Endothelial cell of umbilical vein (primary cell): ENCODE data around the gene PPIL1. TPM values are rescaled to one million over a fixed set of nuclear protein-coding genes. Genes with fewer than 3 reads are reported as not detected.
"Not testable (repeated sequence)": the region's sequence is repeated elsewhere in the genome, so short reads cannot be mapped to it uniquely, and the experiment has no call there.

Source experiments
- BruUV-seq: library from RNA; stranded (reverse); fragments of 400-500 nt; replicated peaks from 2 replicates; lab custom pipeline; 2021; lab: Mats Ljungman, UMichigan
- CTCF ChIA-PET: fragments of 300-600, 350-600 bp; sonication (Branson Sonifier 250); formaldehyde crosslinking; loops from one replicate; lab custom pipeline; 2021; ENCODE audit warnings: antibody characterized with exemption, inconsistent platforms; lab: Charles Lee
- POLR2A ChIA-PET: fragments of 300-600, 350-600 bp; sonication (Branson Sonifier 250); formaldehyde crosslinking; loops from one replicate; lab custom pipeline; 2021; ENCODE audit warnings: antibody characterized with exemption, inconsistent platforms; lab: Charles Lee
- DNase-seq: peaks from one replicate; pipeline ENCODE4 v3.0.0-alpha.2; 2011; ENCODE audit warnings: low read depth, low spot score
- FAIRE-seq: peaks from 2 replicates; lab custom pipeline; 2011; peaks lifted over from hg19 to GRCh38; lab: Jason Lieb, UNC
- H2AFZ ChIP-seq: 2 replicates; pipeline ENCODE4 v1.6.0; 2012; ENCODE audit warnings: low read depth, low read length, control low read depth, inconsistent platforms
- H3K27ac ChIP-seq: 2 replicates; pipeline ENCODE4 v1.5.1; 2011; ENCODE audit warnings: low read depth, mild to moderate bottlenecking, control low read depth, low read length, moderate library complexity; ENCODE audit not compliant: insufficient read depth
- H3K27me3 ChIP-seq, 2 experiments: 2 replicates each; pipeline versions ENCODE4 v1.6.0 to v1.6.1; 2011; ENCODE audit warnings: low read length in 2 of 2, mixed read lengths in 1 of 2; ENCODE audit not compliant: control insufficient read depth in 2 of 2, insufficient read depth in 2 of 2
- H3K36me3 ChIP-seq, 2 experiments: 2 replicates in 1 of 2; 3 replicates in 1 of 2; pipeline ENCODE4 v1.5.1; 2011; ENCODE audit warnings: low read length in 2 of 2, mild to moderate bottlenecking in 1 of 2, moderate library complexity in 1 of 2; ENCODE audit not compliant: control insufficient read depth in 2 of 2, insufficient read depth in 2 of 2; ENCODE audit errors: extremely low read depth in 1 of 2
- H3K4me1 ChIP-seq: 3 replicates; pipeline ENCODE4 v1.5.1; 2011; ENCODE audit warnings: mild to moderate bottlenecking, low read length; ENCODE audit not compliant: control insufficient read depth, insufficient read depth; ENCODE audit errors: extremely low read depth
- H3K4me2 ChIP-seq: 2 replicates; pipeline ENCODE4 v1.6.1; 2011; ENCODE audit warnings: low read length, control low read depth, mixed read lengths; ENCODE audit not compliant: insufficient read depth
- H3K4me3 ChIP-seq, 3 experiments: fragments of 200-600 bp in 1 of 3; sonication (generic), shearing (Covaris generic) in 1 of 3; replicated peaks in 1 of 3; 2 replicates each; pipeline ENCODE4 v1.5.1; 2011 to 2016; ENCODE audit warnings: control low read depth in 3 of 3, low read length in 3 of 3, mild to moderate bottlenecking in 2 of 3, inconsistent platforms in 1 of 3, low read depth in 1 of 3, moderate library complexity in 1 of 3; ENCODE audit not compliant: insufficient read depth in 1 of 3
- H3K79me2 ChIP-seq: 2 replicates; pipeline ENCODE4 v1.6.0; 2012; ENCODE audit warnings: low read length, inconsistent platforms; ENCODE audit not compliant: control insufficient read depth, insufficient read depth
- H3K9ac ChIP-seq: replicated peaks from 2 replicates; pipeline ENCODE3; 2011; ENCODE audit warnings: low read length, control low read depth; ENCODE audit not compliant: insufficient read depth; ENCODE audit errors: extremely low read depth
- H3K9me1 ChIP-seq: replicated peaks from 3 replicates; pipeline ENCODE4 v1.6.0; 2011; ENCODE audit warnings: mild to moderate bottlenecking, low read length; ENCODE audit not compliant: control insufficient read depth, insufficient read depth; ENCODE audit errors: extremely low read depth
- H3K9me3 ChIP-seq: replicated peaks from 2 replicates; pipeline ENCODE4 v1.5.1; 2012; ENCODE audit warnings: low read length, inconsistent platforms; ENCODE audit not compliant: control insufficient read depth, insufficient read depth
- H4K20me1 ChIP-seq: replicated peaks from 2 replicates; pipeline ENCODE3; 2011; ENCODE audit warnings: mild to moderate bottlenecking, low read length; ENCODE audit not compliant: control insufficient read depth, insufficient read depth; ENCODE audit errors: extremely low read depth
- EZH2 ChIP-seq: IDR thresholded peaks from 2 replicates; pipeline ENCODE4 v1.6.1; 2012; ENCODE audit warnings: borderline replicate concordance, low read depth, mild to moderate bottlenecking, moderate library complexity, low read length, inconsistent platforms; ENCODE audit not compliant: severe bottlenecking
- FOS ChIP-seq: IDR thresholded peaks from 2 replicates; pipeline ENCODE4 v1.6.1; 2011; ENCODE audit warnings: mild to moderate bottlenecking, low read length, moderate library complexity, borderline replicate concordance; ENCODE audit not compliant: insufficient read depth
- GATA2 ChIP-seq: IDR thresholded peaks from 2 replicates; pipeline ENCODE4 v1.7.0; 2011; ENCODE audit warnings: low read depth, mild to moderate bottlenecking, moderate library complexity, mixed read lengths, low read length; ENCODE audit not compliant: insufficient read length, insufficient read depth
- JUN ChIP-seq: IDR thresholded peaks from 2 replicates; pipeline ENCODE4 v1.6.1; 2011; ENCODE audit warnings: borderline replicate concordance, low read depth; ENCODE audit not compliant: insufficient read length, insufficient read depth
- MYC ChIP-seq: IDR thresholded peaks from one replicate; pipeline ENCODE4 v1.6.1; 2011; ENCODE audit warnings: mild to moderate bottlenecking, low read depth, low read length
- POLR2A ChIP-seq: IDR thresholded peaks from 2 replicates; pipeline ENCODE4 v1.6.1; 2012; ENCODE audit warnings: low read depth, mild to moderate bottlenecking, control low read depth, low read length
- POLR2AphosphoS5 ChIP-seq: IDR thresholded peaks from 2 replicates; pipeline ENCODE4 v1.6.1; 2012; ENCODE audit warnings: low read depth, mild to moderate bottlenecking, control low read depth, low read length, moderate library complexity; ENCODE audit not compliant: insufficient read depth
- dilution Hi-C: fragments of 300-500 bp; cut with MboI; formaldehyde crosslinking; loops from one replicate; pipeline ENCODE4 v1.15.0; 2019; ENCODE audit warnings: low sequenced_read_pairs; ENCODE audit not compliant: extremely low pct_ligation_motif_present
- intact Hi-C: fragments of 100-400 bp; cut with micrococcal nuclease; formaldehyde crosslinking; loops from one replicate; pipeline ENCODE4 v1.10.0; 2022
- polyA plus RNA-seq, 4 experiments: library from polyadenylated mRNA; depleted of rRNA in 3 of 4; stranded (reverse) in 3 of 4; unstranded in 1 of 4; fragments of >200 nt; gene quantifications; 2 replicates each; pipeline versions ENCODE4 v1.2.1 to v1.2.3, GENCODE V29; 2011 to 2012; ENCODE audit warnings: missing spikeins in 1 of 4
- total RNA-seq: library from RNA; stranded (reverse); gene quantifications from 2 replicates; pipeline ENCODE4 v1.2.3, GENCODE V29; 2021
- TF ChIP-seq, protein P1 (sequence below): IDR thresholded peaks from 2 replicates; pipeline ENCODE4 v1.6.1; 2011; ENCODE audit not compliant: insufficient read depth, insufficient read length
- TF ChIP-seq, protein P2 (sequence below), 2 donors: IDR thresholded peaks; 1 replicate in 1 of 2; 2 replicates in 1 of 2; pipeline ENCODE4 v1.5.1; 2011; ENCODE audit warnings: low read length in 2 of 2, mild to moderate bottlenecking in 2 of 2, moderate library complexity in 2 of 2, control low read depth in 1 of 2, inconsistent platforms in 1 of 2, low read depth in 1 of 2; ENCODE audit not compliant: insufficient read depth in 1 of 2; ENCODE audit errors: extremely low read depth in 1 of 2

Gene PPIL1
- total and polyA plus RNA-seq, 2 donors (not counting 3 experiments of a cell fraction or from before 2014, with no cell fraction given), result 28.6 to 35.6 TPM

DNA sequence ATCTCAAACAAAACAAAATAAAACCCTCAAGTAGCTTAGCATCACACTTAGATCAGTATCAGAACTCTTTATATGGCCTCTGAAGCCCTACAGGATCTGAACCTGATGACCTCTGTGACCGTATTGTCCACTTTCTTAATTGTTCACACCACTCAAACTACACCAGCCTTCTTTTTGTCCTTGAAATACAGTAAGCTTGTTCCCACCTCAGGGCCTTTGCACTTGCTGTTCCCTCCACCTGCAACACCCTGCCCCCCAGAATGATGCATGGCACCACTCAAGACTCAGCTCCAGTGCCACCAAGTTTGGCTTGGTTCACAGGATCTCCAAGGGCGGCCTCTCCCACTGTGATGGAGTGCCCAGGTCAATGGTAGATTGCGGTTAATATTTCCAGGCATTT, 61.1 kb downstream of the PPIL1 start:
- ChIA-PET CTCF (interaction anchor here (1.4 to 5.7 kb wide), 3 partner anchors 20 to 38 kb away, joined by 3 to 95 read pairs (median 15); no protein-coding TSS in a partner anchor), POLR2A (no interaction called here)
- no peak for FAIRE-seq
- H3K4me2 ChIP-seq, result no peak overlapping the region
- H2AFZ ChIP-seq, result no peak overlapping the region
- H3K4me1 ChIP-seq, result peaks cover 4% of the 10 kb centered on the region
- intact Hi-C loops, result no loop called here
- no peaks in the 10 kb centered on the region for H4K20me1 ChIP-seq
- H3K36me3 ChIP-seq, result peaks cover 0 to 2% of the 10 kb centered on the region in 2 experiments
- H3K9ac ChIP-seq, result no peak overlapping the region
- dilution Hi-C loops, result loop anchor here (5.0 kb wide), 1 partner anchor 39 kb away; no protein-coding TSS in a partner anchor
- DNase-seq, result no peak
- TF ChIP-seq FOS (no peak), GATA2 (no peak), JUN (no peak), EZH2 (no peak), MYC (no peak), POLR2A (no peak), POLR2AphosphoS5 (no peak)
- TF ChIP-seq, protein P1, sequence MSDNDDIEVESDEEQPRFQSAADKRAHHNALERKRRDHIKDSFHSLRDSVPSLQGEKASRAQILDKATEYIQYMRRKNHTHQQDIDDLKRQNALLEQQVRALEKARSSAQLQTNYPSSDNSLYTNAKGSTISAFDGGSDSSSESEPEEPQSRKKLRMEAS, result no peak
- TF ChIP-seq, protein P2, sequence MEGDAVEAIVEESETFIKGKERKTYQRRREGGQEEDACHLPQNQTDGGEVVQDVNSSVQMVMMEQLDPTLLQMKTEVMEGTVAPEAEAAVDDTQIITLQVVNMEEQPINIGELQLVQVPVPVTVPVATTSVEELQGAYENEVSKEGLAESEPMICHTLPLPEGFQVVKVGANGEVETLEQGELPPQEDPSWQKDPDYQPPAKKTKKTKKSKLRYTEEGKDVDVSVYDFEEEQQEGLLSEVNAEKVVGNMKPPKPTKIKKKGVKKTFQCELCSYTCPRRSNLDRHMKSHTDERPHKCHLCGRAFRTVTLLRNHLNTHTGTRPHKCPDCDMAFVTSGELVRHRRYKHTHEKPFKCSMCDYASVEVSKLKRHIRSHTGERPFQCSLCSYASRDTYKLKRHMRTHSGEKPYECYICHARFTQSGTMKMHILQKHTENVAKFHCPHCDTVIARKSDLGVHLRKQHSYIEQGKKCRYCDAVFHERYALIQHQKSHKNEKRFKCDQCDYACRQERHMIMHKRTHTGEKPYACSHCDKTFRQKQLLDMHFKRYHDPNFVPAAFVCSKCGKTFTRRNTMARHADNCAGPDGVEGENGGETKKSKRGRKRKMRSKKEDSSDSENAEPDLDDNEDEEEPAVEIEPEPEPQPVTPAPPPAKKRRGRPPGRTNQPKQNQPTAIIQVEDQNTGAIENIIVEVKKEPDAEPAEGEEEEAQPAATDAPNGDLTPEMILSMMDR (IDR thresholded peaks at IDR 0.05; ENCODE audit: extremely low read depth in 1 of 2, insufficient read depth in 1 of 2, low read depth in 1 of 2, low read length in 2 of 2), result no peak
- no peaks in the 10 kb centered on the region for H3K9me3 ChIP-seq
- no peaks in the 10 kb centered on the region for H3K79me2 ChIP-seq
- H3K27me3 ChIP-seq, result no peaks in the 10 kb centered on the region
- BruUV-seq, result no TSS peak
- no peaks in the 10 kb centered on the region for H3K9me1 ChIP-seq
- no peak overlapping the region for H3K27ac ChIP-seq
- H3K4me3 ChIP-seq, result no peak overlapping the region

DNA sequence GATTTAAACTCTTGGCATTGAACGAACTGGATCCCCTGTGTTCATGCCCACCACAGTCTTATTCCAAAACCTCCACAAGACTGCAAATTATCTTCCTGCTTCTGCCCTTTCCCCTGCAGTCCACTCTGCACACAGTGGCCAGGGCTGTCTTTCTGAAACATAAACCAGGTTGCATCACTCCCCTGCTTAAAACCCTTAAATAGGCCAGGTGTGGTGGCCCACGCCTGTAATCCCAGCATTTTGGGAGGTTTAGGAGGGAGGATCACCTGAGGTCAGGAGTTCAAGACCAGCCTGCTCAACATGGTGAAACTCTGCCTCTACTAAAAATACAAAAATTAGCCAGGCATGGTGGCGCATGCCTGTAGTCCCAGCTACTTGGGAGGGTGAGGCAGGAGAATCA, 61.6 kb downstream of the PPIL1 start:
- BruUV-seq, FAIRE-seq, DNase-seq, H3K9ac ChIP-seq, H3K27ac ChIP-seq, H3K4me3 ChIP-seq, intact Hi-C loops, H3K9me1 ChIP-seq, H3K27me3 ChIP-seq, H3K36me3 ChIP-seq, H4K20me1 ChIP-seq, H2AFZ ChIP-seq, H3K4me1 ChIP-seq, H3K4me2 ChIP-seq, H3K79me2 ChIP-seq, H3K9me3 ChIP-seq: not testable (repeated sequence)
- dilution Hi-C loops, result loop anchor here (5.0 kb wide), 1 partner anchor 39 kb away; no protein-coding TSS in a partner anchor
- ChIA-PET POLR2A (interaction anchor here (0.5 kb wide), 1 partner anchor 11 kb away, joined by 3 read pairs; no protein-coding TSS in a partner anchor), CTCF (interaction anchor here (1.4 to 5.7 kb wide), 3 partner anchors 20 to 38 kb away, joined by 3 to 95 read pairs (median 15); no protein-coding TSS in a partner anchor)
